HG02642 (cell line): ENCODE measurements around the gene PEAK3.

ENCODE experiments used
- ATAC-seq: cut with Tn5 transposase; IDR thresholded peaks from one replicate; pipeline ENCODE4 v1.9.1; 2021; ENCODE audit warnings: mild to moderate bottlenecking; ENCODE audit not compliant: unreplicated experiment, poor library complexity

PEAK3 gene

DNA sequence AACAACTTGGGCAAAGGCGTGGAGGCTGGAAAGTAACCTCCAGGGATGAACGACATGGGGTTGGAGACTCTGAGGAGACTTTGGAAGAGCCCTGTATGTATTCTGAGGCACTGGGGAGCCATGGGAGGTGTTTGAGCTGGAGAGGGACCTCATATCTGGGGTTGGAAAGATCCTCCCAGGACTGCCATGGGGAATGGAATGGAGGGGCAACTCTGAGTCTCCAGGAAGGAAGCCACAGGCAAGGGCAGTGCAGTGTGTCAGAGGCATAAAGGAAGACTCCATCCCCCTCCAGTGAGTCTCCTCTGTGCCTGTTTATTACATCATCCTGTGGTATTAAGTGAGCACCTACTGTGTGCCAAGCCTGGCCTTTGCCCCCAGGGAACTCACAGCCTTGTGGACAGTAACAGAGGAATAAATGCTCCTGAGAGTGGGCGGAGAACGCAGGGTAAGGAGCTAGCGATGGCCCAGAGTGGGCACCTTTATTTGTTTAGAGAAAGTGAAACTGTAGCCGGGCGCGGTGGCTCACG, 7.7 kb downstream of the PEAK3 start:
- no peak for ATAC-seq

DNA sequence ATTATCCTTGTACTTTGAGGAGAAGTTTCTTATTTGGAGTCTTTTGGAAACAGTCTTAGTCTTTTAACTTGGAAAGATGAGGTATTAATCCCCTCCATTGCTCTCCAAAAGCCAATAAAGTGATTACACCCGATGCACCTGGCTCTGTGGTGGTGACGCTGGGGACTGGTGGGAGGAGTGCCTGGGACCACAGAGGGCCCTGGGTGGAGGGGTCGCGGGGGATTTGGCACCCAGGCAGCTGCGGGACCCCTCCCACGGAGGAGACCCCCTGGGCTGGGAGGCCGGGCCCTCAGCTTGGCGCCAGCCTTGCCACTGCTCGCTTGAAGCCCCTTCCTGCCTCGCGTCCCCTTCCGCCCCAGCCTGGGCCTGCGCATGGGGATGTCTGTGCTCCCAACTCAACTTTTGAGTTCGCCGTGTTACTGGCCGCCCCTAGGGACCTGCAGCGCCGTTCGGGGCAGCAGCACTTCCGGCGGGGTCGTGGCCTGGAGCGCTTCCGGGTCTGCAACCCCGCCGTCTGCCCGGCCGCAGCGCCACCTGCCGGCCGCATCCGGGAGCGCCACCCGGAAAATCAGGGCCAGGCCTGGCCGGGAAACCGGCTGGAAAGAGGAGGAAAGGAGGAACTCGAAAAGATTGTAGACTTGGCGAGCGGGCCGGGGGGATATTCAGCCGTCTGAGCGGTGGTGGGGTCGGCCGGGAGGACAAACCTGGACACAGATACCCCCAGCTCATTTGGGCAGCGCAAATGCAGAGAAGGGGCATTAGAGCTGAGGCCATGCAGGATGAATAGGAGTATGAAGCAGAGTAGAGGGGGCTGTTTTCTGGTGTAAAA, 8.4 kb downstream of the PEAK3 start:
- ATAC-seq, result peak; percentile 31

DNA sequence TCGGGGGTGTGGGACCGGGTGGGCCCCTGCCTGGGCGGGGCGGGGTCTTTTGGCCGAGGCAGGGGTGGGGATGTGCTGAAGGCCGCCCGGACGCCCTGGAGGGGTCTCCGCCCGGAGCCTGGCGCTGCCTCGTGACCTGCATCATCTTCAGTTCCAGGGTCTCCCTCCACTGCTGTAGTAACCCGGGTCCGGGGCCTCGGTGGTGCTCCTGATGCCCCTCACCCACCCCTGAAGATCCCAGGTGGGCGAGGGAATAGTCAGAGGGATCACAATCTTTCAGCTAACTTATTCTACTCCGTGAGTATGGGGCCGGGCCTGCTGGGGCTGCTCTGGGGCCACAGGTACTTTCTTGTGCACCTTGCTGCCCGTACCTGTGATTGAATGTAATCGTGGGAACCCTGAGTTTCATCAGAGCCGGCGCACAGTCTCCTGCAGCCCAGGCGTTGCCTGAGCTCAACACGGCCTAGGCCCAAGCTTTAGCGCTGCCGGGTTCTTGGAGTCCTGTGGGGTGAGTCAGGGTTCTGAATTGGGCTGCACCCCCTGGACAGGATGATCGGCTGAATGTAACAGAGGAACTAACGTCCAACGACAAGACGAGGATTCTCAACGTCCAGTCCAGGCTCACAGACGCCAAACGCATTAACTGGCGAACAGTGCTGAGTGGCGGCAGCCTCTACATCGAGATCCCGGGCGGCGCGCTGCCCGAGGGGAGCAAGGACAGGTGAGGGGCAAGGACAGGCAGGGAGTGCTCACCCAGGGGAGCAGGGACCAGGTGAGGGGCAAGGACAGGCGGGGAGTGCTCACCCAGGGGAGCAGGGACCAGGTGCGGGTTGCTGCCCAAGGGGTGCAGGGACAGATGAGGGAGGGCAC, 10.5 kb downstream of the PEAK3 start:
- no peak for ATAC-seq

DNA sequence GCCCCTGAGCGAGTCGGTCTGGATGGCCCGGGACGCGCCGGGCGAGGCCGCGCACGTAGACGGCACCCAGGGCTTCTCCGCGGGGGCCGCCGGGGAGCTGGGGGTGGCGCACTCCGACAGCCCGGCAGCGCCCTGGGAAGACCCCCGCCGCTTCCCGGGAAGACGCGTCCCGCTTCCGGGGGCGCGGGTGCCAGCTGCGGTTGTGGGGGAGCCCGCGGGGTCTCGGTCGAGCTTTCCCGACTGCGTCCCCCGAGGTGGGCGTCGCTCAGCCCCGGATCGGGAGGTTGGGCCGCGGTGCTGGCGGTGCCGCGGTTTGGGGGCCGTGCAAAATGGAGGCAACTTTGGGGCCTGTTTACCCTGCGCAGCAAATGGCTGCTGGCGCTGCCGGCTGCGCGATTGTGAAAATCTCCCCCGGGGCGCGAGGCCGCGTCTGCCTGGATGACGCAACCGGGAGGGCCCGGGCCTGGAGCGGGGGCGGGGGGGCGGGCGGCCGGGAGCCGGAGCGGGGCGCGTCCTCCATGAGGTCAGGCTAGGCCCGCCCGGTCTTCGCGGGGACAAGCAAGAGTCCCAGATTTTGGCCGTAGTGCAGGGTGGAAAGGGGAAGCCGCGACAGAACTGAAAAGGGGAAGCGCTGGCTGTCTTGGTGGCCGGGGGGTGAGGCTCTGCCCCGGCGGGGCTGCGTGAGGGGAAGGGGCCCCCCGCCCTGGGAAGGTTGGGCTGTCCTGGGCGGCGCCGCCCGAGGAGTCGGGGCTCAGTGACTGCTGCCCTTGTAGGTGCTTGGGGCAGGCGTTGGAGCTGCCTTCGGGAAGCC, 11.3 kb downstream of the PEAK3 start:
- ATAC-seq, result no peak

DNA sequence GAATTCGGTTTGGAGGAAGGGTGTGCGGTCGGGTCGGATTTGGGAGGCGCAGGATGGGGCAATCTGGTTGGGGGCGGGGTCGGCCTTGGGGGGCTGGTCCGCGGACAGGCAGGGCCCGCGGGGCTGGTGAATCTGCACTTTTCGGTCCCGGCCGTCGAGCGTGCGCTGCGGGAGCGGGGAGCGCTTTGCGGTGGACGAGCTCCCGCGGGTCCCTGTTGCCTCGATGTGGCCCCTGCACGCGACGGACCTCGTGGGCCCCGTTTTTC, 11.9 kb downstream of the PEAK3 start:
- no peak for ATAC-seq

DNA sequence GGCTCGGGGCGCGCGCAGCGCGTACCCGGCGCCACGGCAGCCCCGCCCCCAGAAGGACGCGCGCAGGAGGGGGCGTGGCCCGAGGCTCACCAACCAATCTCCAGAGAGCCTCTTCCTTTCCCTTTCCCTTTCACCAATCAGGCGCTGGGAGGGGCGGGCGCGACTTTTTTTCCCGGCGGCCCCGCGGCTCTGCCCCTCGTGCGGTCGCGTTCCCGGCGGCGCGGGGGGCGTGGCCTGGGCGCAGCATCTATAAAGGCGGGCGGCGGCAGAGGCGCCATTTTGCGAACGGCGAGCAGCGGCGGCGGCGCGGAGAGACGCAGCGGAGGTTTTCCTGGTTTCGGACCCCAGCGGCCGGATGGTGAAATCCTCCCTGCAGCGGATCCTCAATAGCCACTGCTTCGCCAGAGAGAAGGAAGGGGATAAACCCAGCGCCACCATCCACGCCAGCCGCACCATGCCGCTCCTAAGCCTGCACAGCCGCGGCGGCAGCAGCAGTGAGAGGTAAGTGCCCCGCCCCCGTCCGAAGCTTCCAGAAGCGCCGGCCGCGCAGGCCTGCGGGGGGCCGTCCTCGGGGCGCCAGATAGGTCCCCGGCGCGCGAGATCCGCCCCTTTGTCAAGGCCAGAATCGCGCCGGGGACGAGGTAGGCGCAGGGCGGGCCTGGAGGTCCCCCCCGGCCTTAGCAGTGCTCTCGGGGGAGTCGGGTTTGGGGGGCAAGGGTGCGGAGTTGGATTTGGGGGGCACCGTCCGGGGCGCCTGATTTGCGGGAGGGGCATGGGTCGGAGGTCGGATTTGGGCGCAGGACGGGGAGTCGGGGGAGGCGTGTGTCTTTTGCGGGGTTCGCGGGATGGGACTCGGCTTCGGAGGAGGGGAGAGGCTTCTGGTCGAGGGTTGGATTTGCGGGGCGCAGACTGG, 12.5 kb downstream of the PEAK3 start:
- ATAC-seq, result peak; percentile 66

DNA sequence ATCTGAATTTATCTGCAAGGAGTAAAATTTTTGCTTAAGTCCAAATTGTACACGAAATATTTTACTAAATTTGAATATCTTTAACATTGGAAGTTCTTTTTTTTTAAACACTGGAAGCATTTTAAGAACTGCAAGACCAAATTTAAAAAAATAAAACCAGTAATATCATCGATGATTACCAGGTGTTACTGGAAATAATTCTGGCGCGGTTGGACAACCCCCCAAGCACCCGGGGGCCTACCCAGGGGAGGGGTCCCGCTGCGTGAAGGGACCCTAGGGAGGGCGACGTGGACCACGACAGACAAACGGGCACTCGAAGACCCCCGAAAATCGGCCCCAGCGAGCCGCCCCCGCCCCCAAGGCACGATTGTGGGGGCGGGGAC, 13.1 kb downstream of the PEAK3 start:
- ATAC-seq, result no peak

DNA sequence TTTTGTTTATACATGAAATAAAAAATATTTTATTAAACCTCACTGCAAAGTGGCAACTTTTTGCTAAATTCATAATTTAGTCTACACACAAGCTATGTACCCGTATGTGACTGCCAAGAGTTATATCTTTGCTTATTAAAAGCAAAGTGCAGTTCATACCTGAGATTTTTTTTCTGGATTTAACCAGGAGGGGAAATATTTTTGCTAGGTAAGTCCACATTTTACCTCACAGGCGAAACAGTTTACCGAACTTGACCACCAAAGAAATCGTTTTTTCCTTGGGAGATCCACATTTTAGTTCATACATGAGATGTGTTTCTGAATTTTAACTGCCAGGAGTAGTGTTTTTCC, 13.5 kb downstream of the PEAK3 start:
- ATAC-seq, result no peak

DNA sequence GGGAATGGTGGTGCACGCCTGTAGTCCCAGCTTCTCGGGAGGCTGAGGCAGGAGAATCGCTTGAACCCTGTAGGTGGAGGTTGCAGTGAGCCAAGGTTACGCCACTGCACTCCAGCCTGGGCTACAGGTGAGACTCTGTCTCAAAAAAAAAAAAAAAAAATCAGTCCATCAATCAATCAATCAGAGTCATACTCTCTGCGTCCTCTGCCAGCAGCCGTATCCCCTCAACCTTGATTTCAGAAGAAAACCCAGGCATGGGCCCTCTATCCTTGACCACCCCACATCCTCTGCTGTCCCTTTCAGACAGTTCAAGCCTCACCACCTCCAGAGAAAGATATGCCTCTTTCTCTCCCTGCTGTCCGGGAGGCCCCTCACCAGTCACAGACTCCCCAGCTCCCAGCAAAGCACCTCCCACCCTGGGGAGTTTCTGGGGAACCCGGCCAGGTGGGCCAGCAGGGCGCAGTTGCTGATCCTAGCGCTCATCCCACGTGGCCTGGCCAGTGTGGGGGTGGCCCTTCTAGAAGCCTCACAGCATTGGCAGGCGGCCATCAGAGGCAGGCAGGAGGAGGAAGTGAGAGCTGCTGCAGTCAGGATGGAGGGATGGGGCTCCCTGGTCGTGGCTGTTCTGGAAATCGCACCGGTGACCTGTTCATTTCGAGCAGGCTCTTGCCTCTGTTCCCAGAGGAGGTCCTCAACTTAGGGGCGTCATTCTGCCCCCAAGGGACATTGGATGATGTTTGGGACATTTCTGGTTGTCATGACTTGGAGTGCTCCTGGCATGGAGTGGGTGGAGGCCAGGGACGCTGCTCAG, 15.6 kb downstream of the PEAK3 start:
- ATAC-seq, result no peak

DNA sequence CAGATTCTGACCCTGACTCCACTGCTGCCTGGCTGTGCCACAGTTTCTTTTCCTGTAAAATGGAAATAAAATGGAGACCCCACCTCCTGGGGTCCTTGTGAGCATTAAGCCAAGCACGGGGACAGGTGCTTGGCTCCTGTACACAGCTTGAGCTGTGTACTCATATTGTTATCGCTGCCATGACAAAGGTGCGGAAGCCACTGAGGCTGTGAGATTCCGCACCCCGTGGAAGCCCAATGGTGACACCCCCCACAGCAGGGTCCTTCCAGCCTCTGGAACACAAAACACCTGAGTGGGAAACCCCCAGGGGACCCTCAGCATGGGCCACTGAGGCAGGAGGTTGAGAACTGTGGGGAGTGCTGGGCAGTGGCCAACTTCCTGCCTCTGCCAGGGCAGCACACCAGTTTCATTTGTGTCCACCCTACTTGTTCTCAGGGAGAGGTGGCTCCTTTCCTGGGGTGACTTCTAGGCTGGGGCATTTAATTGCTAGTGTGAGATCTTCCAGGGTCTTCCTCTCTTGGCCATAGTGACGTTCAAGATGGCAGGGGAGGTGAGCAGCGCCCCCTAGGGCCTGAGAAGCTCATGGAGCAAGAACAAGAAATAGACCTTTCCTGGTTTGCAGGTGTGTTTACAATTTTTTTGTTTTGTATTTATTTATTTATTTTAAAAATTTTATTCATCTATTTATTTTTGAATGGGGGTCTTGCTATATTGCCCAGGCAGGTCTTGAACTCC, 20.4 kb downstream of the PEAK3 start:
- ATAC-seq, result no peak

DNA sequence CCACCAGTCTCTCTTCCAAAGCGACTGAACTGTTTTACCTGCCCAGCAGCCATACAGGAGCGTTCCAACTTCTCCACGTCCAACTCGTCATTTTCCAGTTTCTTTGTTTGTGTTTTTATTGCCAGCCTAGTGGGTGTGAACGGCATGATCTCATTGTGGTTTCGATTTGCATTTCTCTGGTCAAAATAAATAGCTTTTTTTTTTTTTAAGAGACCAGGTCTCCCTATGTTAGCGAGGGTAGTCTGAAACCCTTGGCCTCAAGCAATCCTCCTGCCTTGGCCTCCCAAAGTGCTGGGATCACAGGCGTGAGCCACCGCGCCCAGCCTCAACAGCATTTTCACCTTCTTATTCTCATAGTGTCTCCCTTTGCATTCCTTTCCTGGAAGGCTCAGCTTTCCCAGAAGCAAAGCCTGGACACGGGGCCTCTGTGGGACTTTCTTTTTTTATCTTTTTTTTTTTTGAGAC, 21.6 kb downstream of the PEAK3 start:
- no peak for ATAC-seq

DNA sequence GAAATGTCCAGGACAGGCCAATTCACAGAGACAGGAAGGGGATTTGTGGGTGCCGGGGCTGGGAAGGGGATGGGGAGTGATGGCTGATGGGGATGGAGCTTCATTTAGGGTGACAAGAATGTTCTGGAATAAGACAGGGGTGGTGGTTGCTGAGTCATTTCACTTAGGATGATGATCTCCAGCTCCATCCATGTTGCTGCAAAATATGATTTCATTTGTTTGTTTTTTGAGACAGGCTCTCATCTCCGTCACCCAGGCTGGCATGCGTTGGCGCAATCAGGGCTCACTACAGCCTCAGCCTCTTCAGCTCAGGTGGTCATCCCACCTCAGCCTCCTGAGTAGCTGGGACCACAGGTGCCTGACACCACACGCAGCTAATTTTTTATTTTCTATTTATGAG, 22.6 kb downstream of the PEAK3 start:
- ATAC-seq, result no peak

DNA sequence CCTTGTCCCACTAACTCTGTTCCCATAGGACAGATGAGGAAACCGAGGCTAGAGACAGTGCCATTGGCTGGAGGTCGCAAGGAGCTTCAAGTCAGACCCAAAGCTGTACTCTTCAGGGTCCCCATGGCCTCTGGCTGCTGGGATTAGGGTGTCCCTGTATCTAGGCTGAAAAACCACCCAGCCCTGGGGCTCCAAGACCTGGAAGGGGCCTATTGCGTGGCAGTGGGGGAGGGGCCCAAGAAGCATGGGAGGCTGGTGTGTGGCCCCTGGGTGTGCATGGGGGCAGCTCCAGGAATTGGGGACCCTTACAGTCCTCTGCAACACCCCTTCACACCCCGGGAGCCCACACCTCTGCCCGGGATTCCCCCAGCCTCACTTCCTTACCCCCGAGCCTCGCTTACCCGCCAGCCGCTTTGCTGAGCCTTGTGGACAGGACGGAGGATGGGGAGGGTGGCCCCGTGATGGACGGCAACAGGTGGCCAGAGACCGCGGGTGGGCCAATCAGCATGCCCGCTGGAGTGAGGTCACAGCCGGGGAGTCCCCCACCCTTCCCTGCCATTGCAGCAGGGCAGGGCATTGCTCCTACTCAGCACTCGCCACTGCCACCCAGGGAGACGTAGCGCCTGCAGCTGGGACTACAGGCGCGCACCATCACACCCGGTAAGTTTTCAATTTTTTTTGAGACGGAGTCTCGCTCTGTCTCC, 25.8 kb downstream of the PEAK3 start, which contains the start of gene JSRP1:
Gene JSRP1, minus strand, starts transcription at position 436 of the 704 bp plus-strand sequence. CDS start 1,103 bp downstream, outside the sequence.
- no peak for ATAC-seq

DNA sequence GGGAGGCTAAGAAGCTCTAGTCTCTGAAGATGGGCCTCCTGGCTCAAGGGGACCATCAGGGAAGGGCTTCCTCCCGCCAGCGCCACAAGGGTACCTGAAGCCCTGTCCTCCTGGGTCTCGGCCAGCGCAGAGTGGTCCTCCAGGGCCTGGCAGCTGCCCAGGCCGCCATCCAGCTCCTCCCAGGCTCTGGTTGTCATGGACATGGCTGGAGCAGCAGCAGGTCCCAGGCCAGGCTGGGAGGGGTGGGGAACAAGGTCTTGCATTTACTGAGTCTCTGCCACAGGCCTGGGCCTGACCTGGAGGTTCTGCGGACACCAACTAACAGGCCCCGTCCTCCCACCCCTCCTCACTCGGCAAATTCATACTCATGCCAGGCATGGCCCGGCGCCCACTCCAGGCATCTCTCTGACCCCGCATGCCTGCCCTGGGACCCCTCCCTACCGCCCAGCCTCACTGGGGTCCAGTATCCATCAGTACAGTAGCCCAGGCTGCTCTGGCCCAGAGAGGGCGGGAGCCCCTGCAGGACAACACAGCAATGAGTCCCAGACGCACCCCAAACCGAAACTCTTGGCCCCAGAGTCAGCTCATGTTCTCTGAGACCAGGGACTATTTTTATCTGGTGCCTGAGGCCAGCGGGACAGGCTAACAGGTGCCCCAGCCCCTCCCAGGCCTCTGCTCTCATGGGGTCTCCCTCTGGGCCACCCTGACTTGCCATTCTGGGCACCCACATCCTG, 26.7 kb downstream of the PEAK3 start:
- no peak for ATAC-seq

DNA sequence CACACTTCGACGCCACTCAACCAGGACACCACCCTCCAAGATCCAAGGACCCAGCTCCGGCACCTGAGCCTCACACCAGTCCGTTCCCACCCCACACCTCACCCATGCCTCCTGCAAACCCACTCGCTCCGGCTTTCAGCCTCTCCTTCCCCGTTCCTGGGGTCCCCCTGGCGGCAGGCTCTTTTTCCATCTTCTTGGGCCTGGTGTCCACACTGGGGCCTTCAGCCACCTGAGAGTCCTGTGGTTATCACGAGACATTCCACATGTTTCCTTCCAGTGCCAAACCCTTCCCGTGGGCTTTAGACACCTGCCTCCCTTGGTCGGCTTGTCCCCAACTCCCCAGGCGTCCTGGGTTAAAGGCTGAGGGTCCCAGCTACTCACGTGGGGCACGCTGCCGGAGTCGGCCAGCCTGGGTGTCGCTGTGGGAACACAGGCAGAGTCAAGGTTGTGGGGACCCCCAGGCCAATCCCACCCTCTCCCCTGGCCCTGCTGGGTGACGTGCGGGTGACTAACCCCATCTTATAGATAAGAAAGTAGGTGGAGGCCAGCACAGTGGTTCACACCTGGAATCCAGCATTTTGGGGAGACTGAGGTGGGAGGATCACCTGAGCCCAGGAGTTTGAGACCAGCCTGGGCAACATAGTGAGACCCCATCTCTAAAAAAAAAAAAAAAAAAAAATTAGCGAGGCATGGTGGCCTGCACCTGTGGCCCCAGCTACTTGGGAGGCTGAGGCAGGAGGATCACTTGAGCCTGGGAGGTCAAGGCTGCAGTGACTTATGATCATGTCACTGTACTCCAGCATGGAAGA, 27.7 kb downstream of the PEAK3 start:
- ATAC-seq, result no peak
